ENCODE data around the gene HASPIN.

Gene HASPIN

GRCh38 chr17:3723556-3724377 is at the start of gene HASPIN:
Gene HASPIN, plus strand, starts transcription at chr17:3723903. Its CDS starts 33 bp downstream, at chr17:3723936.
- FAIRE-seq: no peak

GRCh38 chr17:3675886-3676285 is 47.8 kb upstream of the HASPIN start:
- FAIRE-seq: no peak

GRCh38 chr17:3678095-3678820 is 45.4 kb upstream of the HASPIN start:
- FAIRE-seq: no peak

GRCh38 chr17:3678821-3679530 is 44.7 kb upstream of the HASPIN start:
- no peak for FAIRE-seq

GRCh38 chr17:3679531-3680126 is 44.1 kb upstream of the HASPIN start:
- FAIRE-seq: no peak

- FAIRE-seq: no peak
These were observed 42.6 kb upstream of the HASPIN start for GRCh38 chr17:3681057-3681456.

GRCh38 chr17:3681565-3681964 is 42.1 kb upstream of the HASPIN start:
- no peak for FAIRE-seq

- no peak for FAIRE-seq
These were observed 41.7 kb upstream of the HASPIN start for GRCh38 chr17:3682033-3682432.

GRCh38 chr17:3683054-3683511 is 40.6 kb upstream of the HASPIN start:
- FAIRE-seq: no peak

- FAIRE-seq: no peak
These were observed 38.5 kb upstream of the HASPIN start for GRCh38 chr17:3685174-3685573.

- no peak for FAIRE-seq
These were observed 35.6 kb upstream of the HASPIN start for GRCh38 chr17:3688027-3688553.

GRCh38 chr17:3688852-3689261 is 34.8 kb upstream of the HASPIN start:
- no peak for FAIRE-seq

- no peak for FAIRE-seq
These were observed 34.2 kb upstream of the HASPIN start for GRCh38 chr17:3689262-3690093.

- FAIRE-seq: no peak
These were observed 33.5 kb upstream of the HASPIN start for GRCh38 chr17:3690094-3690715.

GRCh38 chr17:3691617-3692067 is 32.1 kb upstream of the HASPIN start:
- no peak for FAIRE-seq

GRCh38 chr17:3692346-3692745 is 31.4 kb upstream of the HASPIN start:
- no peak for FAIRE-seq

- no peak for FAIRE-seq
These were observed 30.6 kb upstream of the HASPIN start for GRCh38 chr17:3693141-3693540.

GRCh38 chr17:3693829-3694231 is 29.9 kb upstream of the HASPIN start:
- FAIRE-seq: no peak

- FAIRE-seq: no peak
These were observed 28.5 kb upstream of the HASPIN start for GRCh38 chr17:3695129-3695722.

- no peak for FAIRE-seq
These were observed 27.8 kb upstream of the HASPIN start, which contains the start of gene P2RX5 for GRCh38 chr17:3695723-3696411. Gene P2RX5, minus strand, starts transcription at chr17:3696155. Its CDS starts 150 bp downstream, at chr17:3696005.
